ENCODE measurements around the gene PIGL.
"Not testable (repeated sequence)": the region's sequence is repeated elsewhere in the genome, so short reads cannot be mapped to it uniquely, and the experiment has no call there.

PIGL gene

DNA sequence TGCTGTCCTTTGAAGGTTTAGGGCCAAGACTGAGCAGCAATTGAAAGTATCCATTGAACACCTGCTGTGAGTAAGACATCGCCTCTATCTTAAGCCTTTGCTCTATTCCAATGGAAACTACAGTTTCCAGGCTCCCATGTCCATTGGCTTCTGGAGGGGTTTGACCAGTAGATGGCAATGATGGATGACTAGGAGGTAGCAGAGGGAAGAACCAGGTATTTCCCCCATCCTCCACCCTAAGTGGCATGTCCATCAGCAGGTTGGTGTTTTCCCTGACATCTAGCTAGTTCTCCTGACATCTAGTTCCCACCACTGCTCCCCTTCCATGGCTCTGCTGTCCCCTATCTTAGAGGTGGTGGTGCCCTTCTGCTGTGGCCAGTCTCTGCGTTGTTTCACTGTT is 77.5 kb downstream of the PIGL start:
- no peak for TF ChIP-seq CTCF (conservative IDR thresholded peaks at IDR 0.05; ENCODE audit: control insufficient read depth, insufficient read depth, low read depth, low read length)
- H3K4me3 ChIP-seq (ENCODE audit: control insufficient read depth, low read depth, low read length), result no peak overlapping the region
- no peak for DNase-seq (ENCODE audit: low read depth)

GRCh38 chr17:16296072-16296471 is 79.1 kb downstream of the PIGL start:
- not testable (repeated sequence) for DNase-seq (ENCODE audit: low read depth); H3K4me3 ChIP-seq (ENCODE audit: control insufficient read depth, low read depth, low read length)

DNA sequence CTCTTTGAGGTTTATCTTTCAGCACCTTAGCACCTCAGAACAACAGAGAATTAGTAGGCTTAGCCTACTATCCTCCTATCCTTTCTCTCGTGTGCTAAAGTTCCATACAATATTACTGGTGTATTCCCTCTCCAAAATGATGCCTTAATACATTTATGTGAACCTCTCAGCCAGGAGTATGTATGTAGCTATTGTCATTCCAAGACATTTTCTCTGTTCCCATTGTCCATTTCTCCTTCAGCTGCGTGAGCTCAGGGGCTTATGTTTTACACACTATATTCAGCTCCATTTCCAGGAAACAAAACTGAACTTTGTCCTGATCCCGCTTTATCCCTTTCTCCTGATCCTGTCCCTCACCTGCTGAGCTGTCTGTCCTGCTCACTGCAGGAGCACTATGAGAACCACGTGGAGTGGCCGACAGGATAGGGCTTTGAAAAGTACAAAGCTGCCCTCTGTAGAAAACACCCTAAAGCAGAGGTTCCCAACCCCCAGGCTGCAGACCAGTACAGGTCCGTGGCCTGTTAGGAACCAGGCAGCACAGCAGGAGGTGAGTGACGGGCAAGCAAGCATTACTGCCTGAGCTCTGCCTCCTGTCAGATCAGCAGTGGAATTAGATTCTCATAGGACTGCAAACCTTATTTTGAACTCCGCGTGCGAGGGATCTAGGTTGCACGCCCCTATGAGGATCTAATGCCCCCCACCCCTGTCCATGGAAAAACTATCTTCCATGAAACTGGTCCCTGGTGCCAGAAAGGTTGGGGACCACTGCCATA is 80.5 kb downstream of the PIGL start:
- H3K4me3 ChIP-seq (ENCODE audit: control insufficient read depth, low read depth, low read length), result no peak overlapping the region
- TF ChIP-seq CTCF (conservative IDR thresholded peaks at IDR 0.05; ENCODE audit: control insufficient read depth, insufficient read depth, low read depth, low read length), result no peak
- DNase-seq (ENCODE audit: low read depth), result no peak

GRCh38 chr17:16298140-16298662 is 81.2 kb downstream of the PIGL start:
- no peak for DNase-seq (ENCODE audit: low read depth)
- TF ChIP-seq CTCF (conservative IDR thresholded peaks at IDR 0.05; ENCODE audit: control insufficient read depth, insufficient read depth, low read depth, low read length), result no peak
- no peak overlapping the region for H3K4me3 ChIP-seq (ENCODE audit: control insufficient read depth, low read depth, low read length)

DNA sequence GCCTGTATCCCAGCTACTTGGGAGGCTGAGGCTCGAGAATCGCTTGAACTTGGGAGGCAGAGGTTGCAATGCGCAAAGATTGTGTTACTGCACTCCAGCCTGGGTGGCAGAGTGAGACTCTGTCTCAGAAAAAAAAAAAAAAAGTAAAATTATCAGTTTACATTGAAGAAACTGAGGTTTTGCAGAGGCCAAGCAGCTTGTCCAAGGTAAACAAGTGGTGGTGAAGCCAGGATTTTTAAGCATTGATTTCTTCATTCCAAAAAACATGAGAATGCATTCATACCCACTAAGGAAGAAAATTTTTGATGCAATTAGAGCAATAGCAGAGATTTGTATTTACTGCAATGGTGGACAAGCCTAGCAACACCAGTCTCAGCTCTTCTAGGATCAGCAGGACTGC is 83.5 kb downstream of the PIGL start:
- DNase-seq (ENCODE audit: low read depth), result no peak
- H3K4me3 ChIP-seq (ENCODE audit: control insufficient read depth, low read depth, low read length), result no peak overlapping the region
- TF ChIP-seq CTCF (conservative IDR thresholded peaks at IDR 0.05; ENCODE audit: control insufficient read depth, insufficient read depth, low read depth, low read length), result no peak

GRCh38 chr17:16301963-16302855 is 85.2 kb downstream of the PIGL start:
- DNase-seq (ENCODE audit: low read depth), result peak; percentile 33
- no peak overlapping the region for H3K4me3 ChIP-seq (ENCODE audit: control insufficient read depth, low read depth, low read length)
- TF ChIP-seq CTCF (conservative IDR thresholded peaks at IDR 0.05; ENCODE audit: control insufficient read depth, insufficient read depth, low read depth, low read length), result no peak

- TF ChIP-seq CTCF (conservative IDR thresholded peaks at IDR 0.05; ENCODE audit: control insufficient read depth, insufficient read depth, low read depth, low read length), result no peak
- no peak overlapping the region for H3K4me3 ChIP-seq (ENCODE audit: control insufficient read depth, low read depth, low read length)
Observed at GRCh38 chr17:16302856-16303255, 85.8 kb downstream of the PIGL start.

More at GRCh38 chr17:16302856-16303255, 85.8 kb downstream of the PIGL start:
- DNase-seq (ENCODE audit: low read depth), result no peak

Measured in fibroblast of mammary gland (primary cell).